GM04504 (cell line): Measurements from ENCODE around the gene ZSWIM5.
"Not testable (repeated sequence)": the region's sequence is repeated elsewhere in the genome, so short reads cannot be mapped to it uniquely, and the experiment has no call there.

ENCODE experiments used
- DNase-seq: peaks from one replicate; pipeline ENCODE4 v3.0.0-alpha.2; 2012; ENCODE audit warnings: low read depth

The ZSWIM5 gene

GRCh38 chr1:45002650-45003645, 203.5 kb downstream of the ZSWIM5 start:
- no peak for DNase-seq

DNA sequence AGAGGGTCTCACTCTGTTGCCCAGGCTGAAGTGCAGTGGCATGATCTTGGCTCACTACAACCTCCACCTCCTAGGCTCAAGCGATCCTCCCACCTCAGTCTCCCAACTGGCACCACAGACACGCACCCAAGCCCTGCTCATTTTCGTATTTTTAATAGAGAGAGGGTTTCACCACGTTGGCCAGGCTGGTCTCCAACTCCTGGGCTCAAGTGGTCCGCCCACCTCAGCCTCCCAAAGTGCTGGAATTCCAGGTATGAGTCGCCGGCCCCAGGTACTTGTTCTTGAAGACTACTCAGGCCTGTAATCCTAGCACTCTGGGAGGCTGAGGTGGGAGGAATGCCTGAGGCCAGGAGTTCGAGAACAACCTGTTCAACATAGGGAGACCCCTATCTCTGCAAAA, 204.8 kb downstream of the ZSWIM5 start:
- DNase-seq = not testable (repeated sequence)

GRCh38 chr1:45001011-45001481, 205.4 kb downstream of the ZSWIM5 start:
- DNase-seq = no peak

- DNase-seq = no peak
Measured at GRCh38 chr1:44999232-44999631, 207.2 kb downstream of the ZSWIM5 start.

- no peak for DNase-seq
Measured at GRCh38 chr1:44995467-44996238, 210.8 kb downstream of the ZSWIM5 start.

DNA sequence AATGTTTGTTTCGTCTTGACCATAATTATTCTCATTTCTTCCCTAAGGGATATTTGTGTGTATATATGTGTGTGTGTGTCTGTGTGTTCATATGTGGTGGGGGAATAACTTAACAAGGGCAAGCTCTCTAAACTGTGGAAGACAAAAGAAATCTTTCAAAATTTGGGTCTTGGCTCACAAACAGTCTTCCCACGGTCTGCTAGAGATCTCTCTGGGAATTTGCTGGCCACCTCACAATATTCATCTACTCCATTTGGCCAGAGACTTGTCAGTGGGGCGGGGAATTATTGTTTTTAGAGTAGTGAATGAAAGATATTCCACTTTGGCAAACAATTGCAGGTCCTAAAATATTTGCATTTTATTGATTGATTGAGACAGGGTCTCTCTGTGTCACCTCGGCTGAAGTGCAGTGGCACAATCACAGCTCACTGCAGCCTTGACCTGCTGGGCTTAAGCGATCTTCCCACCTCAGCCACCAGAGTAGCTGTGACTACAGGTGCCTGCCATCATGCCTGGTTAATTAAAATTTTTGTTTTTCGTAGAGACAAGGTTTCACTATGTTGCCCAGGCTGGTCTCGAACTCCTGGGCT, 212.0 kb downstream of the ZSWIM5 start:
- no peak for DNase-seq

DNA sequence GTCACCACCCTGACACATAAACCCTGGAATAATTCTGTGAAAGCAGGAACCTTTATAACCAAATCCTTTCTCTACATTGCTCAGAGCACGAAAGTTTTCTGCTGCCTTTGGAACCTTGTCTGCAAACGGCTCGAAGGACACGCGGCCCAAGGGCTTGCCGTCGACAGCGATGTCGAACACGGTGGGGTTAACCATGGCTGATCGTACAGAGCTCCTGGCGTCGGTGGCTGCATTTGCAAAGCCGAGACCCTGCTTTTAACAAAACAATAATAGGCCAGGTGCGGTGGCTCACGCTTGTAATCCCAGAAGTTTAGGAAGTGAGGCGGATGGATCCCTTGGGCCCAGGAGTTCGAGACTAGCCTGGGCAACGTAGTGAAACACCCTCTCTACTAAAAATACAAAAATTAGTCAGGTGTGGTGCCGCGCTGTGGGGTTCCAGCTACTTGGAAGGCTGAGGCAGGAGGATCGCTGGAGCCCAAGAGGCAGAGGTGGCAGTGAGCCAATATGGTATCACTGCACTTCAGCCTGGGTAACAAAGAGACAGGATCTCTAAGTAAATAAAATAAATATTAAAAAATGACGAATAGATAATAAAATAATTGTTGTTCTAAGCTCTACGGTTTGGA, 217.8 kb downstream of the ZSWIM5 start:
- DNase-seq = no peak

DNA sequence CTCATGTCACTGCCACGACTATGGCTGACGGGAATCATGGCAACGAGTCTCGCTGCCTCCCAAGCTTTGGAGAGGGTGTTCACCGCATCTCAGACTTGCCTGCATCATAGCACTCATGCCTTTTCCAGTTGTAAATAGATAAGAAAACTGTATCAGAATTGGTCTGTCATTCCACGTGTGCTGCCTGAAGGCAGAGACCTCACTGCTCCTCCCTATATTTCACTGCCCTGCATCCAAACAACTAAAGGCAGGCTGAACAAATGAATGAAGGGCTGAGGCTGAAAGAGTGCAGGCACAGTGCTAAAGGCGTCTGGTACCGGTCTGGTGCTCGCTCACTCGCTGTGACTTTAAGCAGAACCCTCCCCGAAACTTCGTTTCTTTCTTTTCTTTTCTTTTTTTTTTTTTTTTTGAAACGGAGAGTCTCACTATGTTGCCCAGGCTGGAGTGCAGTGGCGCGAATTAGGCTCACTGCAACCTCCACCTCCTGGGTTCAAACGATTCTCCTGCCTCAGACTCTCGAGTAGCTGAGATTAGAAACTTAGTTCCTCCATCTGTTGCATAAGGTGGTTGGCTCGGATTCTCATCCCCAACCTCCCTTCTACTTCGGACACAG, 220.6 kb downstream of the ZSWIM5 start:
- no peak for DNase-seq

DNA sequence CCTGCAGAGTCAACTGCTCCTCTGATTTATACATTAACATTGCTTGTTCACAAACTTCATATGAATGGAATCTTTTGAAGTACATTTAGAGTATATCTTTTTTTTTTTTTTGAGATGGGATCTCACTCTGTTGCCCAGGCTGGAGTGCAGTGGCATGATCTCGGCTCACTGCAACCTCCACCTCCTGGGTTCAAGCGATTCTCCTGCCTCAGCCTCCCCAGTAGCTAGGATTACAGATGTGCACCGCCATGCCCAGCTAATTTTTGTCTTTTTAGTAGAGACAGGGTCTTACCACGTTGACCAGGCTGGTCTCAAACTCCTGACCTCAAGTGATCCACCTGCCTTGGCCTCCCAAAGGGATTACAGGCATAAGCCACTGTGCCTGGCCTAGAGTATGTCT, 229.0 kb downstream of the ZSWIM5 start:
- not testable (repeated sequence) for DNase-seq

DNA sequence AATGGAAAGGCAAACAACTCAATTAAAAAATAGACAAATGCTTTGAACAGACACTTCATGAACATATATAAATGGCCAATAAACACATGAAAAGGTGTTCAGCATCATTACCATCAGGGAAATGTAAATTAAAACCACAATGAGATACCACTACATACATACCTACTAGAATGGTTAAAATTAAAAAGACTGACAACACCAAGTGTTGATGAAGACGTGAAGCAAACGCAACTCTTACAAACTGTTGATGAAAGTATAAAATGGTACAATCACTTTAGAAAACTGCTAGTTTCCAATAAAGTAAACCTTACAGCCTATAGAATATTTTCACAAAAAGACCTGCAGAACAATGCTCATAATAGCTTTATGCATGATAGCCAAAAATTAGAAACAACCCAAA, 230.2 kb downstream of the ZSWIM5 start:
- no peak for DNase-seq

- no peak for DNase-seq
Measured at GRCh38 chr1:44973645-44974044, 232.8 kb downstream of the ZSWIM5 start.

DNA sequence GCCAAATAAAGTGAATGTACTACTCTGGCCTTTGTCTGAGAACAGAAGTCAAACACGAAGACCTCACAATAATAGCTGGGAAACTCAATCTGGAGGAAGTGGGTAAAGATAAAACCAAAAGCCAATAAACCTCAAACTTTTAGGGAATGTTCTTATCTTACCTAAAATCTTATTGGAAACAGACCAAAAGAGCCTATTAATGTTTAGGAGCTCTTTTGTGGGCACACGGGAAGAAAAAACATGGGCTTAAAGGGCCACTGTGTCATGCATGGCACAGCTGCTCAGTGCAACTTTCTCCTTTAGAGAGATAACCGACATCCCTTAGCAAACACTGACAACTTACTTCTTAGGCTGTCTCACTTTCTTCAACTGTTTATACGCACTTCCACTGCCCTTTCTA, 236.1 kb downstream of the ZSWIM5 start:
- no peak for DNase-seq
